GM23338 (cell line): ENCODE measurements around the gene HYAL1.

Experiments used
- CREB1 ChIP-seq: fragments of 250-450 bp; sonication (Bioruptor Pico); IDR thresholded peaks from 2 replicates; pipeline ENCODE4 v1.5.0; 2020; ENCODE audit warnings: low read depth, mild to moderate bottlenecking, moderate library complexity
- CTCF ChIP-seq, 2 experiments: fragments of 200-600 bp in 1 of 2; sonication (generic) in 1 of 2; conservative IDR thresholded peaks; 2 replicates each; pipeline versions ENCODE4 v1.5.1 to v1.6.1; 2016 to 2017; ENCODE audit warnings: antibody characterized with exemption in 2 of 2, low read depth in 2 of 2, mild to moderate bottlenecking in 2 of 2, moderate library complexity in 1 of 2
- EZH2 ChIP-seq: fragments of 200-600 bp; sonication (generic); IDR thresholded peaks from one replicate; pipeline ENCODE4 v1.8.0; 2017; ENCODE audit warnings: antibody characterized with exemption, mild to moderate bottlenecking, low read depth; ENCODE audit not compliant: unreplicated experiment
- EZH2phosphoT487 ChIP-seq: fragments of 200-600 bp; sonication (generic); IDR thresholded peaks from one replicate; pipeline ENCODE4 v1.8.1; 2018; ENCODE audit warnings: antibody characterized with exemption; ENCODE audit not compliant: unreplicated experiment
- JUNB ChIP-seq: IDR thresholded peaks from one replicate; pipeline ENCODE4 v1.6.1; 2016; ENCODE audit warnings: antibody characterized with exemption; ENCODE audit not compliant: unreplicated experiment
- NANOG ChIP-seq: IDR thresholded peaks from 2 replicates; pipeline ENCODE4 v1.6.1; 2016; ENCODE audit warnings: antibody characterized with exemption, borderline replicate concordance
- POLR2AphosphoS5 ChIP-seq: IDR thresholded peaks from 2 replicates; pipeline ENCODE4 v1.6.1; 2016; ENCODE audit warnings: antibody characterized with exemption, low read depth
- REST ChIP-seq: IDR thresholded peaks from one replicate; pipeline ENCODE4 v1.6.1; 2018; ENCODE audit warnings: antibody characterized with exemption; ENCODE audit not compliant: unreplicated experiment
- ZNF114 ChIP-seq: fragments of 250-450 bp; sonication (Bioruptor Pico); IDR thresholded peaks from 2 replicates; pipeline ENCODE4 v1.5.0; 2020; ENCODE audit warnings: mild to moderate bottlenecking, moderate library complexity

GRCh38 chr3:50300681-50301254 is 2.6 kb downstream of the HYAL1 start:
- no peak for TF ChIP-seq CREB1 (CRISPR knock-in tag)
- TF ChIP-seq CTCF (conservative IDR thresholded peaks at IDR 0.05; ENCODE audit: low read depth in 2 of 2): 0 out of 4 replicates have a peak, but pooled peaks of 1 of the 2 experiments have one; percentile 11
- no peak for TF ChIP-seq POLR2AphosphoS5
- no peak for TF ChIP-seq EZH2
- TF ChIP-seq EZH2phosphoT487: no peak
- TF ChIP-seq REST: no peak
- TF ChIP-seq ZNF114 (CRISPR knock-in tag): no peak
- no peak for TF ChIP-seq JUNB
- no peak for TF ChIP-seq NANOG
